Central memory CD4-positive, alpha-beta T cell (primary cell): ENCODE results near the gene SNN.

Experiments used
- DNase-seq: peaks from one replicate; pipeline ENCODE4 v3.0.0; 2022

The SNN gene

DNA sequence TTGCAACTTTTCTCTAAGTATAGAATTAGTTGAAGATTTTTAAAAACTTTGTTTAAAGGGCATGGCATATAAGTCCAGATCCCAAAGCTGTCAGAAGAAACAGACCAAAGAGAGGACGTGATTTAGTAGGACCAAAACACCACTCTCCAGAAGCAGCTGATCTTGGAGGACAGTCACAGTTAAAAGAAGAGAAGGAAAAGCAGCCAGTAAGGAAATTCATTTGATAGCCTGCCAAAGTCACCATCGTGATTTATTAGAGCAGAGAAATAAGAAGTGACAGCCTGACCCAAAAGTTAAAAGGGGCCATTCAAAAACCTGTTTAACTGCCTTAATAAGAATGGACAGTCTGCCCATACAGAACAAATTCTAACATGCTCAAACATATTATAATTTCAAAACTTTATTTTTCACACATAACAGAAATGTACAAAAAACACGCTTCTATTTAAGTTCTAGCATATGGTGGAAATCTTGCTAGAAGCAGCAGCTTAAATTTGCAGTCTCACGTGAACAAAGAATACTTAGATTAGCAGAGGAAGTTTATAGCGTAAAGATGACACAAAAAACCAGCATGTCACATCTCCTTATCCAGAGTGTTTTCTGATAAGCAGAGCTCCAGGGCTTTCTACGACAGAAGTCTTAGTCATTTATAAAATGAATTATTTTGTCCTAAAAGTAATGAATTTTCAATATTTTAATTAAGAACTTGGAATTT, 37.2 kb downstream of the SNN start:
- no peak for DNase-seq

GRCh38 chr16:11706180-11706742, 38.0 kb downstream of the SNN start:
- DNase-seq, result no peak

DNA sequence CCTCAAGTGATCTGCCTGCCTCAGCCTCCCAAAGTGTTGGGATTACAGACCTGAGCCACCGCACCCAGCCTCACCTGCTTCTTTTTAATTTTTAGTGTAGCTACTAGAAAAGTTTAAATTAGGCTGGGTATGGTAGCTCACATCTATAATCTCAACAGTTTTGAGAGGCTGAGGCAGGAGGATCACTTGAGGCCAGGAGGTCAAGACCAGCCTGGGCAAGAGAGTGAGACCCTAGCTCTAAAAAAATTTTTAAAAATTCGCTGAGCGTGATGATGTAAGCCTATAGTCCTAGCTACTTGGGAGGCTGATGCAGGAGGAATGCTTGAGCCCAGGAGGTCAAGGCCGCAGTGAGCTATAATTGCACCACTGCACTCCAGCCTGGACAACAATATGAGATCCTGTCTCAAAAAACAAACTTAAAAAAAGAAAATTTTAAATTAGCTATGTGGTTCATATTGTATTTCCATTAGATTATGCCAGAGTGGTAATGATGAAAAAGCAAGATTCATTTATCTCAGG, 39.5 kb downstream of the SNN start:
- DNase-seq, result no peak

DNA sequence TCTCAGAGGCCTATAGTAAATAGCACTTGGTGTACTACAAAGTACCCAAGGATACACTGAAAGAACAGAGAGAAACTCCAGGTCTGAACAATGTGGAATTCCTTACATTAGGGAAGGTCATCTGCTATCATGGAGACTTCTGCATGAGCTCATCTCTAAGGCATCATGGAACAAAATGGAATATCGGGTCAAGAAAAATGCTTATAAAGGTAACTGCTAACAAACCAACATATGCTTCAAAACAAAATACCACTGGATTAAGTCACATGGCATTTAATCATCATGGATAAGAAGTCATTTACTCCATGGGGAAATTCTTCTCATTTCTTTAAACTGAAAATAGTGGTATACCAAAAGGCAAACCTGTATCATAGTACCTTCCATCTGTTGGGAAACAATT, 40.2 kb downstream of the SNN start:
- no peak for DNase-seq

GRCh38 chr16:11711662-11712061, 43.4 kb downstream of the SNN start:
- DNase-seq, result no peak

DNA sequence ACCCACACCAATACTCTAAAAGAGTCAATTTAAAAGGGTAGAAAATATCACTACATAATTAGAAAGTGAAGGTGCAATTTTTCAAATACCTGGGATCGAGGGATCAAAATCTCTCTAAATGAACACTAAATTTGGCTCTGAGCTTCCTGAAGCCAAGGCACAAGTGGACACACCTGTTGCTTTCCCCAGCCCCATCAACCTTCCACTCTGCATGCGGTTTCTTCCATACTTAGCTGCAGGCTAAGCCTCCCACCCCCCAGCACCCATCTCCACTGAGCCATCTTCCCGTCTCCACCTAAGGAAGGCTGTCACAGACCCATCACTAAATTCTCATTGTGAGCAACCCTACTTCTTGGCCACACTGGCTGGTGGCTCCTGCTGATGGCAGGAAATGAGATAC, 43.9 kb downstream of the SNN start:
- no peak for DNase-seq

DNA sequence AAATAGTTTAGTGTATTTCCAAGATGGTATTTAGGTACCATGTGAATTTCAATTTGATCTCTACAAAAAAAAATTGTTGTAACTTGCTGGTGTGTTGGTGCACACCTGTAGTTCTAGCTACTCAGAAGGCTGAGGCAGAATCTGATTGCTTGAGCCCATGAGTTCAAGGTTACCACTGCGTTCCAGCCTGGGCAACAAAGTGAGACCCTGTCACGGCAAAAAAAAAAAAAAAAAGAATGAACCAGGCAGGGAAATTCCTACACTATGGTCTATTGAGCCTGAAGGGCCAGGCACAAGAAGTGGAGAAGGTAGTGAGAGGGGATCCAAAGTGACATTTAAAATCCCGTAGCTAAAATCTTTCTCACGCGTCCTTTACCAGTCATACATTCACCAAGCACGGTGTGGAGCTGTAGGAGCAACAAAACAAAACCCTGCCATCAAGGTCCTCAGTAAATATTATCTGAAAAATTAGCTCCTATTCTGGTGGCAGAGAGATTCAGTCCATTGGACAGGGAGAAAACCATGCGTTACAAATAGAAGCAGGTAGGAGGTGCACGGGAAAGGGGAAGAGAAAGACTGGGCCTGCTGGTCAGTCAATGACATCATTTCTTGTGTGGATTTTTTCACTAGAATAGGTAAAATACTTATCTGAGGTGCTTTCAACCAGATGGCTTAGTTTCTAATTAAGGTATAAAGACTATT, 47.1 kb downstream of the SNN start:
- no peak for DNase-seq

- no peak for DNase-seq
Measured at GRCh38 chr16:11716336-11716735, 48.1 kb downstream of the SNN start.

DNA sequence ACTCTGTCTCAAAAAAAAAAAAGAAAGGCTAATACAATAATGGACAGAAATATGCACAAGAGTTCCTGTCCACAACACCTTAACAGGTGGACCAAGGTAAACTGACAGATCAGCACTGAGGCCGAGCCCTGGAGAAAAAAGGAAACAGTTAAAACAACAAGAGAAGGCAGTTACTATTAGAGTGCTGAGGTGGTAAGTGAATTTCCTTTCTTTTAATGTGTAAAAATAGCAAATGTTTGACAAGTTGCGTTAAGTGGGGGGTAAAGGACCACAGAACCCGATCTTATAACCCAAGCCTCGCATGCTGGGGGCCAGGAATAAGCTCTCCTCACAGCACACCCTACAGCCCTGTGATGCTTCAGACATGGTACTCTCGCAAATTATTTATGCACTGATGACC, 49.6 kb downstream of the SNN start:
- DNase-seq, result no peak

GRCh38 chr16:11719171-11719570, 50.9 kb downstream of the SNN start:
- DNase-seq, result no peak

DNA sequence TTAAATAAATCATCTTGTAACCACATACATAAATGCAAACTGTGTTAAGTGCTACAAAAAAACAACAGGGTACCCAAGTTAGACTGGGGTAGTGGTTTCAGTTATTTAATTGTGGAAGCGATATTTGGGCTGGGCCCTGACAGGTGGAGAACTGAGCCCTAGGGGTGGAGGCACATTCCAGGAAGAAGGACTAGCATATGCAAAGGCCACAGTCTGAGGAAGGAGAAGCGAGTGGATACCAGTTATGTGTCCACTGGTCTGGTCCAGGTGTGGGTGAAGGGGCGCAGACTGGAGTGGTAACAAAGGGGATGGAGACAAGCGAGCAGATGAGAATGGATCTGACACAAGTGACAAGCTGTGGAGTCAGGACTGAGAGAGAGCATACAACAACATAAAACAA, 51.5 kb downstream of the SNN start:
- DNase-seq, result no peak

DNA sequence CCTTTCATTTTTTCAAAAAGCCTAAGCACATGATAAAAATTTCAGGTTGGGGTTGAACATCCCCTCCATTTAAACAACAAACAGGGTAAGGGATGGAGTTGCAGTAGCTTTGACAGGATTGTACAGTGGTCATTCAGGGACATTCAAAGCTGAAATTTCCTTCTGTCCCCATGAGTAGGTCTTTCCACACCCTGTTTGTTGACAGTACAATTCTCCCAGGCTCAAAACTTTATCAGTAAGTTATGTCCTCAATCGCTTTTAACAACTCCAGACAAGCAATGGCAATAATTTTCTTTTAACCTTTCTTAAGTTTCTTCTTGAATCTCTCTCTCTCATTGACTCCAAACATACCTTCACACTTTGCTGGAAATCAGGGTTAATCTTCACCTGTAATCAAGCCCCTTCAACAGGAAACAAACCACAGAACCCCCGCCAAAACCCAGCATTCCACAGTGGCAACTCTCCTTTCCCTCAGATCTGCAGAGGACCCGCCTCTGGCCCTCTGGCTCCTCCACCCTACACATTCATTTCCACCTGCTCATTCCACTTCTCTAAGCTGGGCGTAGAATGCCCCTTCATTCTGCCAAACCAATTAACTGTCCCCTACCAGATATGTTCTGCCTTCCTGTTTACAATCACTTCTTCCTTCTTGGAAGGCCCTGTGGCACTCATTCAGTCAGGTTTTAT, 53.7 kb downstream of the SNN start:
- no peak for DNase-seq

- no peak for DNase-seq
Measured at GRCh38 chr16:11722468-11722808, 54.2 kb downstream of the SNN start.

DNA sequence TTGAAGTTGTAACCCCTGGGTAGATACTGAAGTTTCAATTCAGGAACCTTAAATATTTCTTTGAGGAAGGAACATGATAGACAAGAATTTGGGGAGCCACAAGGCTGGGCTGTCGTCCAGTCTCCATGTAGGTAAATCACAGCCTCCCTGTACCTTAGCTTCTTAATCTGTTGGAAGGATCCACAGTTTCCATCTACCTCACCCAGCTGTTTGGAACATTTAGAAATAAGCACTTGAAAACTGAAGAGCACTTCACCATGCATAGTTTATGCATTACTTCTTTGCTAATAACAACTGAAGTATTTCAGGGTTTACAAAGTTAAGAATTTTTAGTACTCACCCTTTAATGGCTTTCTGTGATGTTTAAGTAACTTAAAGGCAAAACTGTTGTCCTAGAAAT, 57.2 kb downstream of the SNN start:
- DNase-seq, result no peak

DNA sequence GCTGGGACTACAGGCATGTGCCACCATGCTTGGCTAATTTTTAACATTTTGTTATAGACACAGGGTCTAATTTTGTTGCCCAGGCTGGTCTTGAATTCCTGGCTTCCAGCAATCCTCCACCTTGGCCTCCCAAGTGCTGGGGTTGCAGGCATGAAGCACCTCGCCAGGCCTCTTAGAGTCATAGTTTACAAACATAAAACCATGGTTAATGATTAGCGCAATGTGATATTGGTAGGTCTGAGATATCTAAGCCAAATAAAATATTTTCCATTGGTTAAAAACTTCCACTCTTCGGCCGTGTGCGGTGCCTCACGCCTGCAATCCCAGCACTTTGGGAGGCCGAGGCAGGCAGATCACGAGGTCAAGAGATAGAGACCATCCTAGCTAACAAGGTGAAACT, 57.8 kb downstream of the SNN start:
- no peak for DNase-seq

GRCh38 chr16:11727796-11728543, 59.7 kb downstream of the SNN start:
- no peak for DNase-seq
